Testis (tissue), 2 donors: ENCODE results near the gene ZNF493.

Source experiments
- CTCF ChIP-seq, 3 experiments: fragments of 450-650 bp in 2 of 3; fragments of 200-600 bp in 1 of 3; sonication (generic) in 1 of 3; IDR thresholded peaks; one replicate each; pipeline ENCODE4 v1.5.1; 2016 to 2019; ENCODE audit warnings: antibody characterized with exemption in 3 of 3, mild to moderate bottlenecking in 2 of 3, moderate library complexity in 1 of 3
- POLR2A ChIP-seq: fragments of 450-650 bp; IDR thresholded peaks from one replicate; pipeline ENCODE4 v1.6.1; 2017; ENCODE audit warnings: antibody characterized with exemption, mild to moderate bottlenecking, moderate library complexity

GRCh38 chr19:21402303-21402985 is 5.5 kb downstream of the ZNF493 start:
- TF ChIP-seq POLR2A (no peak), CTCF (IDR thresholded peaks at IDR 0.05) (no peak)
